Activated CD4-positive, alpha-beta T cell treated with anti-CD3 and anti-CD28 coated beads, Interleukin-2, amount 50 U/mL, for 1 hour (primary cell): ENCODE results near the gene COL11A1.
"Not testable (repeated sequence)": the region's sequence is repeated elsewhere in the genome, so short reads cannot be mapped to it uniquely, and the experiment has no call there.

Source experiments
- DNase-seq: peaks from one replicate; pipeline ENCODE4 v3.0.0-alpha.2; 2020

COL11A1 gene

DNA sequence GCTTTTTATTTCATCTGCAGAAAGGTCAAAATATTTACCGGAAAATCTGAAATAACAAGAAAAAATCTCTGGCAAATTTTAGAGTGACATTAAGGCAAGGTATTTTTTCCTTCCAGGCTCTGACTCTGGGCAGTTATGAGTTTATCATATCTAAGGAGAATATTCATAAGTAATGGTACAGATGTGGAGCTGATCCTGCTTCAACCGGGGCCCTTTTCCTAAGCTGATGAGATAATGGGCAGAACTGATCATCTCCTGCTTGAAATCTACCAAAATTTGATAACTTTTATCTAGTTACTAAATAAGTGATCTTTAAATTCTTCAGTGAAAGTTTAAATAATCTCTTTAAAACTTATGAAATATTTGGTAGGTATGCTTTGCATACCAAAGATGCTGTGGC, 211.6 kb downstream of the COL11A1 start:
- DNase-seq: no peak

DNA sequence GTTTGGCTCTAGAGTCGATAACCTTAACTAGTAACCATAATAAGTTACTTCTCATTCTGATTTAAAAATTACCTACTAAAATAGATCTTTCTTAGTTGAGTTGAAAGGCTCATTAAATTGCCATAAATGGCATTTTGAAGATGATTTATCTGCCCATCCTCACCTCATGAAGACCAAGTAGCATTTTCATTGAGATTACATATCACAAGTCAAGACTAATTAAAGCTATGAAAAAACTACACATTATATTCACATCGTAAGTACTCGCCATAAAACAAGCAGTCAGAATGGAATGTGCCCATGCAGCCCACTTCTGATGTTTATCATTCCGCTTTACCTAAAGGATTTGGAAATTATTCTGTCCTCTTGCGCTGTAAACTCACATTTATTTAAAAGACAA, 212.0 kb downstream of the COL11A1 start:
- no peak for DNase-seq

DNA sequence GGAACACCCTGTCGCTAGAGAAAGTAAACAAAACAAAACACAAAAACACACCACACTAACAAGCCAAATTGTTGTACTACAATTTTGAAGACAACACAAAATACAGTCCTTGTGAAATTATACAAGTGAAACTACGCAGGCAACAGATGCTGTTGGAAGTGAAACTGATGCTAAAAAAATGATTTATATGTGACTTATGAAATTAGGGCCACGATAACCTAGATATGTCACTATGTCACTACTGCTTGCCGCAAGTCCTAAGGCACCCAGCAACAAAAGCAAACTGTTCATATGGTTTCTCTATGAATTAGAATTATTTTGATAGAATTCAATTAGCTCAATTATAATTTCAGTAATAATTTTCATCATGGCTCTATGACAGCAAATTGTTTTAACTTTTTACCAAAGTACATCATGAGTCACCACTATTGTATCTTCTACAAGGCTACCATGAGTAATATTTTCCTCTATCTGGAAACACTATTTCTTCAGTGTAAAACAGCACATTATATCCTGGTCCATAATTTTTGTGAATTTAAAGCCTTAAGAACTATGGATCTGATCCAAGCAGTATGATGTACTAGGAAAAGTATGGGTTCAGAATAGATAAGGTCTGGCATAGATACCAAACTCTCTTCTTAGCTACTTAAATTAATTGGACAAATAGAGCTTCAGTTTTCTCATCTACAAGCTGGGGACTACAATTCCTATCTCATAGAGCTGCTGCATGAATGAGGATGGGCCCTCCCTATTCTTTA, 216.3 kb downstream of the COL11A1 start:
- DNase-seq: no peak

DNA sequence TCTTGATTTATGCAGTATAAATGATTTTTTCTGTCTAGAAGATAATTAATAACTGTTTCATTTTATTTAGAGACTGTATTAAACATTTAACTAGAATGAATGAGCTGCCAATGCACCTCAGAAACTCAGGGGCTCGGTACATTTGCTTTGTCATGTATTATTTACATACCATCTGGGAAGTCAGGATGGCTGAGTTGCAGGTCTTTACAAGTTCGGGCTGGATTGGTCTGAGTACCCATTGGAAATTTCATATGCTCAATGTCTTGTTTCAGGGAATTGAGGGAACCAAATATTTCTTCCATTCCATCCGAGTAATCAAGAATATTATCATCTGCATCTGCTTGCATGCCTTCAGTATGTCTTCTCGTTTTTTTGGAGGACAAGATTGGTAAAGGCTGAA, 221.7 kb downstream of the COL11A1 start:
- DNase-seq: no peak

DNA sequence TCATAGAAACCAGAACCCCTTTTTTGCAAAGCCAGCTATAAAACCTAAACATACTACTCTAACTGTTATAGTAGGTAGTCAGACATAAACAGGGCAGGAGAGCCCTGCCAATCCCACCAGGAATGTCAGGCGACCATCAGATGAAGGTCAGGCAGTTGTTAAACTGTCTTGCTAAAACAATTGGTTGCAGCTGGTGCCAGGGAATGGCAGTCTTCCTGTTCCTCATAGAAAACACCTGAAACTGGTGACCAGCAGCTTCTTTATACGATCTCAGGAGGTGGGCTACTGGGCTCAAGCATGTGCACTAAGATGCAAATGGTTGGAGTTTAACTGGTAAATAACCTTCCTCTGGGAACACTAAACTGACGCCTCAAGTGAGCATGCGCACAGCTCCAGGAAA, 224.1 kb downstream of the COL11A1 start:
- DNase-seq: no peak

DNA sequence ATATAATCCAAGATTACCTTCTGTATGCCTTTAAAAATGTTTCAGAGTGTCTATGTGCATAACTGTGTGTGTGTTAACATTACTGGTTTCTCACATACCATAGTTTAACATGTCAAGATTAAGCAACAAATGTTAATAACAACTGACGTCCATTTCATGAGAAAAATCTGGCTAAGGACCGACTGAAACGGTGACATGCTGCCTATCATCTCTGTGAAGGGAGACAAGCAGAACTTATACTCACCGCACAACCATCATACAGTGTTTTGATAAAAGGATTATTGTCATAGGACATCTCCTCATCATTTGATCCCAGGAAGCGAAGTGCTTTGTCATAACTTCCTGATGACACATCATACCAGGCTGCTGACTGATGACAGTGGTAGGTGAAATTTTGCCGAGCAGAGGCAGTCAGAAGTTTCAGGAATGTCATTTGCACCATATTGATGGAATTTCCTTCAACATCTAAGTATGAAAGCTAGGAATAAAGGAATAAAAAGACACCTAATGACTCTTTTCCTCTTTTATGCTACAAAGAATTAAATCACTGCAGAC, 228.8 kb downstream of the COL11A1 start:
- DNase-seq: no peak

DNA sequence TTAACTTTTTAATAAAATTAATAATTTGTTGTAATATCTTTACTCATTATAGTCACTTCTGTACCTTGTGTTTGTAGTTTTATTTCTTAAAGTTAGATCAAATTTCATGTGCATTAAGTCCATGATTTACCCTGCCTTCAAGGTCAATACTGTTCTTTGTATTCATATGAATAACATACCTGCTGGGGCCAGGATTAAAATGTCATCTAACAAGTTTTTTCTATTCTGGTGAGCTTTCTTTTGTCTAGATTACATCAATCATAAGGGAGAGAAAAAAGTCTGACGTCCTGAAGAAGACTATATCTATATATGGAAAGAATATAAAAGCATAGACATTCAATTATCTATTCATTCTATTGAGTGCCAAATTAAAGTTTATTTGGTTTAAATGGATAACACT, 232.6 kb downstream of the COL11A1 start:
- no peak for DNase-seq

DNA sequence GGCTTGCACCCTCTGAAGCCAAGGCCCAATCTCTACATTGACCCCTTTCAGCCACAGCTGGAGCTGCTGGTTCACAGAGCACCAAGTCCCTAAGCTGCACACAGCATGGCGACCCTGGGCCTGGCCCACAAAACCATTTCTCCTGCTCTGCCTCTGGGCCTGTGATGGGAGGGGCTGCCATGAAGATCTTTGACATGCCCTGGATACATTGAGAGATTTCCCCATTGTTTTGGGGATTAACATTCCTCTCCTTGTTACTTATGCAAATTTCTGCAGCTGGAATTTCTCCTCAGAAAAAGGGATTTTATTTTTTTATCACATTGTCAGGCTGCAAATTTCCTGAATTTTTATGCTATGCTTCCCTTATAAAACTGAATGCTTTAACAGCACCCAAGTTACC, 235.8 kb downstream of the COL11A1 start:
- no peak for DNase-seq

DNA sequence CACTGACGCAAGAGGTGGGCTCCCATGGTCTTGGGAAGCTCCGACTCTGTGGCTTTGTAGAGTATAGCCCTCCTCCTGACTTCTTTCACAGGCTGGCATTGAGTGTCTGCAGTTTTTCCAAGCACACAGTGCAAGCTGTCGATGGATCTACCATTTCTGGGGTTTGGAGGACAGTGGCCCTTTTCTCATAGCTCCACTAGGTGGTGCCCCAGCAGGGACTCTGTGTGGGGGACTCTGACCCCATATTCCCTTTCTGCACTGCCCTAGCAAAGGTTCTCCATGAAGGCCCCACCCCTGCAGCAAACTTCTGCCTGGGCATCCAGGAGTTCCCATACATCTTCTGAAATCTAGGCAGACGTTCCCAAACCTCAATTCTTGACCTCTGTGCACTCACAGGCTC, 236.2 kb downstream of the COL11A1 start:
- DNase-seq: no peak

DNA sequence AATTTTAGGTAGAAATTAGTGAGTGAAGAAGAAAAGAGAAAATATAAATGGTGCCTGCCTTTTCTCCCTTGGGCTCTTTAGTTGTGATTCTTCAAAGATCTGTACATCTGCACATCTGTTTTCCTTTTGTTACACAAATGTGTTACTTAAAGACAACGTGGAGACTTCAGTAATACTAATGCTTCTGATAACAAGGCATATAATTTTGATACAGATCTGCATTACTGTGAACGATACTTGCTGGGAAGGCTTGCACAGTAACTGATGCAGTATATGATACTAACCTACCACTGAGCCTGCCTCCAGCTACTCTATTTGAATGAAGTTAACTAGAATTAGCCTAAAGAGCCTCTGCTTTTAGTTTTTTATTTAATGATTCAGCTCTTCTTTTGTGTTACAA, 244.6 kb downstream of the COL11A1 start:
- DNase-seq: no peak

DNA sequence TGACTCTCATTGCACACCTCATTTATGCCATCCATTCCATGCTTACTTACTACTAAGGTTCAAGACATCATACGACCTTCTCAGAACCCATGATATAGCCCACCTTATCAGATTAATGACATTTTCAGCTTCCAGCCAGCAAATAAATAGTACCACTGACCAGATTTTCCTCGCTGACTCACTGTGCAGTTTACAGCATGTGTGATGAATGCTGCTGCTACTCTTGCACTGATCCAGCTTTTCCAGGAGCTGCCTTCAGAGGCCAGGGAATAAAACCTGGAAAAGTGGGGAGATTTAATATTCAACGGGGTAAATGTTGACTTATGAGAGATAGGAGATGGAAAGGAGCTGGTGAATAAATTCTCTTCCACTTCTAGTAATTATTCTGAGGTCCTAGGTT, 247.1 kb downstream of the COL11A1 start:
- no peak for DNase-seq

DNA sequence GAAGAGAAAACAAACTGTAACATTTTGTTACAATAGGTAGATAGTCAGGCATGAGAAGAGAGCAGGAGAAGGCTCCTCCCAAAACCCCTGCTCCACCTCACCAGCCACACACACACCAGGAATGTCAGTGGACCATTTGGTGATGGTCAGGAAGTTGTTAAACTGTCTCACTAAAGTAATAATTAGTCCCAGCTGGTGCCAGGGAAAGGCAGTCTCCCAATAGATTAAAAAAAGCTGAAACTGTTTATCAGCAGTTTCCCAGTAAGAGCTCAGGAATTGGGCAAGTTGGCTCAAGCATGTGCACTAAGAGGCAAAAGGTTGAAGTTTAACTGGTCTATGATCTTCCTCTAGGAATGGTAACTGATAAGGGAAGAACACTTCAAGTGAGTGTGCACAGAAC, 249.6 kb downstream of the COL11A1 start:
- DNase-seq: no peak

DNA sequence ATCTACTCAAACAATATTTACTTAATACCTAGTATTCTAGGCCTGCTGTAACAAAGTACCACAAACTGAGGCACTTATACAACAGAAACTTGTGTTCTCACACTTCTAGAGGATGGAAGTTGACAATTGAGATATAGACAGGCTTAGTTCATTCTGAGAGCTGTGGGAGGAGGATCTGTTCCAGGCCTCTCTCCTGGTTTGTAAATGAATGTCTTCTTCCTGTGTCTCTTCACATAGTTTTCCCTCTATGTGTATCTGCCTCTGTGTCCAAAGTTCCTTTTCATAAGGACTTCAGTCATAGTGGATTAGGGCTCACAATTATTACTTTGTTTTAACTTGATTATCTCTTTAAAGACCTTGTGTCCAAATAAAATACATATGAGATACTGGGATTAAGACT, 251.1 kb downstream of the COL11A1 start:
- DNase-seq: no peak

DNA sequence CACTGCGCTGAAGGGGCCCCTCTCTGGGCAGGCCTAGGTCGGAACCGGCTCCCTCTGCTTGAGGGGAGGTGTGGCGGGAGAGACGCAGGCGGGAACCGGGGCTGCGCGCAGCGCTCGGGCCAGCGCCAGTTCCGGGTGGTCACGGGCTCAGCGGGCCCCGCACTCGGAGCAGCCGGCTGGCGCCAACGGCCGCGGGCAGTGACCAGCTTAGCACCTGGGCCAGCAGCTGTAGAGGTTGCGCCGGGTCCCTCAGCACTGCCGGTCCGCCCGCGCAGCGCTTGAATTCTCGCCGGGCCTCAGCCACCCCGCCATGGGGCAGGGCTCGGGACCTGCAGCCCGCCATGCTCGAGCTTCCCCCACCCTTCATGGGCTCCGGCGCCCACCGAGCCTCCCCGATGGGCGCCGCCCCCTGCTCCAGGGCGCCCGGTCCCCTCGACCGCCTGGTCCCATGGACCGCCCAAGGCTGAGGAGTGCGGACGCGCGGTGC, 254.6 kb downstream of the COL11A1 start:
- DNase-seq: no peak

DNA sequence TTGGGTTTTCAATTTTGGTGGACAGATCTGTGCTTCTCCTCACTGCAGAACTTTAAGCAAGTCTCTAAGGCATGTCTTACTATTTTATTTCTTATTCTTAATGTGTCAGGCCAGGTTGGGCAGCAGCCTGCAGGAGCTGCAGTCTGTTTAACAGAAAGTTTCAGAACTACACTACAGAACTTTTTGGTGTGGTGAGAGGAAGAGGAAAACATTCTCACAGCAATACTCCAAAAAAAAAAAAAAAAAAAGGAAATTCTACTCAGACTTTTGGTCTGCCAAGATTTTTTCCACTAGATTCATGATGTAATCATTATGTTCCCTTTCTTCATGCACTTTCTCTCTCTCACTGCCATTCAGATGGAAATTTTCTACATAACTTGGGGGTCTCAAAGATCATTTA, 255.2 kb downstream of the COL11A1 start:
- DNase-seq: no peak

DNA sequence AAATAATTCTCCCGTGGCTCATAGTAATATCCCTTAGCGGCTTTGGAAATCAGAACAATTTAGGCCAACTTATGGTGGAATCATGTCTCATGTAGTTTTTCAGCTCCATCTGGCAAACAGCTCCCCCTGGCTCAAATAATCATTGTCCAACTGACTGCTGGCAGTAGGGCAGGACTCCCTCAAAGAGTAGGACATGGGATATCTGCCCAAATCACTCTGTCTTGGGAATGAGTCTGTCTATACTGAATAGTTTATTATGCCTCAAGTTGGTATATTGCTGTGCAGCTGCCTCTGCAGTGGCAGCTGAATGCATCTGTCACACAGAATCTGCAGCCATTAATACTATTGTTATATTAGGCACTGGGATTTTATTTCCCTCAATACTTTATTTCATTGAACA, 255.7 kb downstream of the COL11A1 start:
- DNase-seq: no peak

DNA sequence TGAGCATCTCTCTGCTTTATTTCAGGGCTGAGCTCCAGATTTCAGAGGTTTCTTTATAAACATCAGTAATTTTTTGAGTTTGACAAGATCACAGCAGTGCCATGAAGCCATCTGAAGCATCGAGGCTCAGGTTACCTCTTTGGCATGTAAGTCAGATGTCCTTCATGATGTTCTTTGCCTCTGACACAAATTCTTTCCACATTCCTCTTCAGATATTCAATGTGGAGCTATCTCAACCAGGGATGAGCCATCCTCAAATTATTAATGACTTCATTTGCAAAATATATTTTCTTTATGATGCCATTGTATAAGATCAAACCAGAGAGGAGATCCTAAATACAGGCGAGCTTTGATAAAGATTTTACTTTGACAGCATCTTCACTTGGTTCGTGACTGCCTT, 256.7 kb downstream of the COL11A1 start:
- no peak for DNase-seq

DNA sequence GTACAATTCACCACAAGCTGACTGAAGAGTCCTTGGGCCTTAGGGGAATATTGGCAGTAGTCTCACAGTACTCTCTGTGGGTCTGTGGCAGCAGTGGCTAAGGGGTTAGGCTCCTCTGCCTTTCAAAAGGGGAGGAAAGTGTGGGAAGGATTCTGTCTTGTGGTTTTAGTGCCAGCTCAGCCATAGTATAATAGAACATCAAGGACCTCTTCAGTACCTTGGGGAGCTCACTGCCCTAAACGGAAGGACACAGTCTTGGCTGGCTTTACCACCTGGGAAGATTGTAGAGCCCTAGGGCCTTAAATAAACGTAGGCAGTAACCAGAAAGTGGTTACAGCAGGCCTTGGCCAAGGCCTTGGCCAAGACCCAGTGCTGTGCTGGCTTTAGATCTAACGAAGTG, 265.7 kb downstream of the COL11A1 start:
- DNase-seq: no peak

DNA sequence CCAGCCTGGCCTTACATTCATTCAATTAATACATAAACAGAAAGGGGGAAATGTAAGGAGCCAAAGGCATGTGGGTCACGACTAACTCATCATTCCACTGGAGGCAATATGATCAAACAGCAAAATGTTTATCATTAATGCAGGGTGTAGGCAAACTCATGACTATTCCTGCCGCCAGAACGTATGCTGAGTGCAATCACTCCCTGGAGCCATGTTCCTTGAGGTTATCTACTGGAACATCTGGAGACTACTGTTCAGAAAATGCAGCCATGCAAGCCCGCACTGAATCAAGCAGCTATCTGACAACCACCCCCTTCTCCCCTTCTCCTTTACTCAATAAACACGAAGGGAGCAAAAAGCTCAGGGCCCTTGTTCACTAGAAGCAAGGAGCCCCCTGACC, 267.6 kb downstream of the COL11A1 start:
- no peak for DNase-seq

DNA sequence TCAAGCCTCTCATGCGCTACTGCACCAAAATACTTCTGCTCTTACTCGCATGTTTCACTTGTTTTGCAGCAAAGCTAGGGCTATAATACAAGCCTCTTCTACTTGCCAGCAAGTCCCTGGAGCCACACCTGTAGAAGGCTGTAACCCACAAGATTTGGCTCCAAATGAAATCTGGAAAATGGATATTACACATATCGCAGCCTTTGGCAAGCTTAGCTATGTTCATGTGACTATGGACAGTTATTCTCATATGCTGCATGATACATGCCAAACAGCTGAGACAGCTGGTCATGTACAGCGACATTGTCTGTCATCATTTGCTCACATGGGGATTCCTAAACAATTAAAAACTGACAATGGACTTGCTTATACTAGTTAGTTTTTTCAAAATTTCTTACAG, 270.3 kb downstream of the COL11A1 start:
- DNase-seq: no peak

DNA sequence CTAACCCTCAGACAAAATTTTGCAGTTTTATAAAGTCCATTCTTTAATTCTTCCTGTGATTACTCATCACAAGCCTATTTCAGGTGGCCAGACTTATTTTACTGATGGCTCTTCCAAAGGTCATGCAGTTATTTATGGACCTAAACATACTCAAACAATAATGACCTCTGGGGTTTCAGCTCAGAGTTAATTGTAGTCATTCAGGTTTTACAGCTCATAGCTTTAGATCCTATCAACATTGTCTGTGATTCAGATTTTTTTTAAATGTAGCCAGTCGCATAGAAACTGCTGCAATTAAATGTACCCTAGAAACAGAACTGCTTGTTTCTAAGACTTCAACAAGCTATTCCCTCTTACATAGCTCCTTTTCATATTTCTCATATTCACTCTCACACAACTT, 270.8 kb downstream of the COL11A1 start:
- no peak for DNase-seq

DNA sequence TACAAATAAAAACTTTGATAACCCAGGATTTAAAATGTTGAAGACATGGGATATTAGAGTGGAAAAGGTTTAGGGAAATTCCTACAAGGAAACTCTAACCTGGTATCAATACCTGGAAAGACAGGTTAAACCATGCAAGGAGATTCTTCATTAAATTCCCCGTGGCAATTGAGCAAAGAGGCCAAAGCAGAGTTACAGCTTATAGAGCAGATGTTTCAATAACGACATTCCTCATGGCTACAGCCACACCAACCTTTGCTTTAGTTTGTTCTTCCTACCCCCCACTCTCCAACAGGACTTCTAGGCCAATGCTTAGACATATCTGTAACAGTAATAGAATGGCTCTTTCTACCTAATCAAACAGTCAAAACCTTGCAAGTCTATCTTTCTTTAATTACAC, 271.3 kb downstream of the COL11A1 start:
- DNase-seq: no peak

DNA sequence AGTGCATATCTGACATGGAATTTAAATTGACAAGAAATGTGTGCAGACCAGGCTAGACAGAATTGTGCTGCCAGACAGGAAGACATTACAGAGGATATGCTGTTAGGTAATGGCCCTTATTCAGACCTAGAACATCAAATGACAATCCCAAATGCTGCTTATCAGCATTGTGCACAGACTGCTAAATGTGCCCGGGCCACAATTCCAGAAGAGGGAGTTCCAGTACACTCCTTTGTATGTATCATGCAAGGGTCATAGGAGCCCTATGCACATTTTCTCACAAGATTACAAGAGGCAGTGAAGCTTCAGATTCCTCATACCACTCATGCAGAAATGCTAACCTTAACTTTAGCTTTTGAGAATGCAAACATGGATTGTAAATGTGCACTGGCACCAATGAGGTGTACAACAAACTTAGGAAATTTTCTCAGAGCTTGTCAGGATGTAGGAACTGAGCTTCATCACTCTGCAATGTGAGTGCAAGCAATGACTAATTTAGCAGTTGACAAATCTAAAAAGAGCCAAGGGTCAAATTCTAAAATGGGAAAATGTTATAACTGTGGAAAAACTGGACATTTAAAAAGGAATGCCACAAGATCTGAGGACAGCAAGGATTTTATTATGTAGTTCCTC, 273.5 kb downstream of the COL11A1 start:
- DNase-seq: no peak

DNA sequence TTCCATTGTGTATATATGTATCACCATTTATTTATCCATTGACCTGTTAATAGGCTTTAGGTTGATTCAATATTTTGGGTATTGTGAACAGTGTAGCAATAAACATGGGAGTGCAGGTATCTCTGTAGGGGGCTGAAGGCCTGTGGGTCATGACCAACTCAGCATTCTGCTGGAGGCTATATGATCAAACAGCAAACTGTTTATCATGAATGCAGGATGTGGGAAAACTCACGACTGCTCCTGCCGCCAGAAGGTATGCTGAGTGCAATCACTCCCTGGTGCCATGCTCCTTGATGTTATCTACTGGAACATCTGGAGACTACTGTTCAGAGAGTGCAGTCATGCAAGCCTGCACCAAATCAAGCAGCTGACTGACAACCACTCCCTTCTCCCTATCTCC, 275.2 kb downstream of the COL11A1 start:
- no peak for DNase-seq

DNA sequence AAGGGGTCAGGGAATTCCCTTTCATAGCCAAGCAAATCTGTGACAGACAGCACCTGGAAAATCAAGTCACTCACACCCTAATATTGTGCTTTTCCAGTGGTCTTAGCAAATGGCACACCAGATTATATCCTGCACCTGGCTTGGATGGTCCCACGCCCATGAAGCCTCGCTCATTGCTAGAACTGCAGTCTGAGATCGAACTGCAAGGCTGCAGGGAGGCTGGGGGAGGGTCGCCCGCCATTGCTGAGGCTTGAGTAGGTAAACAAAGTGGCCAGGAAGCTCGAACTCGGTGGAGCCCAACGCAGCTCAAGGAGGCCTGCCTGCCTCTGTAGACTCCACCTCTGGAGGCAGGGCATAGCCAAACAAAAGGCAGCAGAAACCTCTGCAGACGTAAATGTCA, 281.6 kb downstream of the COL11A1 start:
- not testable (repeated sequence) for DNase-seq
